ENCODE measurements around the gene KAZALD1. TPM values are rescaled to one million over a fixed set of nuclear protein-coding genes. Genes with fewer than 3 reads are reported as not detected.

KAZALD1 gene
- total and polyA plus RNA-seq, 10 of the 15 experiments (the other 5 are each of a cell fraction or from before 2014, with no cell fraction given) = 0.10 to 4.3 (median 1.9) TPM

DNA sequence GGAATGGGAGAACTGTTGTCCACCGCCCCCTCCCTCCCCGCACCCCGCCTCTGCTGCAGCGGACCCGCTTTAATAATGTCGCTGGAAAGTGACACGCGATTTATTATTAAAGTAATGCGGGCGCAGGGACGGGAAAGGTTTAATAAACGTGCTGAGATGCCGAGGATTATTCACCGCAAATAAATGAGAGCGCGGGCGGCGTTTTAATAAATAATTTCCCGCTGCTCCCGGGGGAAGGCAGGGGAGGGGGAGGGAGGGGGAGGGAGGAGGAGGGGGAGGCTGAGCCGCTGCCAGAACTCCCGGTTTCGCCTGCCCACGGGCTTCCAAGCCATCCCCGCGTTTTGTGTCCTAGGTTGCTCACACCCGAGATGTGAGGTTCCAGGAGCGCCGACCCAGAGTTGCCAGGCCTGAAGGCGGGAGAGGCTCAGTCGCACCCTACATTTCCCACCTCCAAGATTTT lies 5.1 kb downstream of the KAZALD1 start:
- Histone ChIP-seq H3K9me3 (replicated peaks; ENCODE audit: control insufficient read depth, insufficient read depth, low read length) (no peaks in the 10 kb centered on the region), H2AFZ (ENCODE audit: control insufficient read depth, low read depth, low read length) (peak overlapping the region; percentile 95), H3K9ac (ENCODE audit: control insufficient read depth, insufficient read depth, low read length) (peak overlapping the region; percentile 62; the same call in 1 of the 2 replicates), H3K4me2 (ENCODE audit: control insufficient read depth, insufficient read depth) (peak overlapping the region; percentile 99), H3K4me3 (peak overlapping the region; percentile 87), H4K20me1 (ENCODE audit: control insufficient read depth, insufficient read depth) (no peaks in the 10 kb centered on the region), H3K79me2 (ENCODE audit: control insufficient read depth, insufficient read depth, low read length) (peaks cover 5% of the 10 kb centered on the region), H3K36me3 (ENCODE audit: control insufficient read depth in 2 of 2, insufficient read depth in 2 of 2, low read length in 1 of 2) (no peaks in the 10 kb centered on the region), H3K4me1 (ENCODE audit: control insufficient read depth, insufficient read depth, low read length) (peaks cover 42% of the 10 kb centered on the region), H3K27me3 (replicated peaks in 1 of 2; ENCODE audit: control insufficient read depth in 2 of 2, insufficient read depth in 2 of 2, low read length in 1 of 2) (peaks cover 2 to 3% of the 10 kb centered on the region in 2 experiments; a peak in 1 of 4 replicates), H3K27ac (ENCODE audit: control insufficient read depth, insufficient read depth) (no peak overlapping the region)
- POLR2A ChIA-PET = interaction anchor here (0.9 to 1.3 kb wide), 4 partner anchors 8 to 35 kb away, joined by 3 to 5 read pairs (median 4); no protein-coding TSS in a partner anchor
- CTCF ChIA-PET = interaction anchor here (0.5 to 23.4 kb wide), 9 partner anchors 11 to 75 kb away, joined by 3 to 885 read pairs (median 6); partner anchors contain the start of gene KAZALD1
- 2% methylated on average over 20 of the region's 31 CpGs for WGBS (ENCODE audit: insufficient coverage, insufficient replicate concordance, low lambda C conversion rate, missing lambda C conversion rate)
- no TSS peak for BruUV-seq (replicated peaks)
- FAIRE-seq (no peak), DNase-seq (ENCODE audit: low read depth, low spot score) (no peak), ATAC-seq (no peak)
- RAD21 ChIA-PET (ENCODE audit: unreplicated experiment) = interaction anchor here (0.8 to 6.1 kb wide), 10 partner anchors 8 to 75 kb away, joined by 3 to 70 read pairs (median 8); no protein-coding TSS in a partner anchor
- SMC1A ChIA-PET (ENCODE audit: uncharacterized antibody, unreplicated experiment) = interaction anchor here (0.7 to 4.3 kb wide), 8 partner anchors 9 to 75 kb away, joined by 3 to 36 read pairs (median 5); partner anchors contain the start of genes PDZD7 and SFXN3
- intact Hi-C loops (cut with micrococcal nuclease; ENCODE audit: unreplicated experiment) (loop anchor here (5.0 kb wide), 1 partner anchor 35 kb away; the partner anchor contains the start of genes PDZD7 and SFXN3), in situ Hi-C loops (cut with MboI) (no loop called here)
- TF ChIP-seq DPF2 (IDR thresholded peaks at IDR 0.05) (no peak), TBL1XR1 (IDR thresholded peaks at IDR 0.05; ENCODE audit: low read depth, low read length) (no peak), SMARCA5 (IDR thresholded peaks at IDR 0.05) (no peak), BCL11A (IDR thresholded peaks at IDR 0.05; ENCODE audit: low read depth, low read length) (no peak), MYC (IDR thresholded peaks at IDR 0.05; ENCODE audit: insufficient read depth, insufficient read length, insufficient replicate concordance, low read length, severe bottlenecking) (no peak), ZNF274 (IDR thresholded peaks at IDR 0.05; ENCODE audit: insufficient read depth, insufficient read length) (no peak), RCOR1 (conservative IDR thresholded peaks at IDR 0.05; ENCODE audit: low read depth, low read length) (no peak), NFXL1 (IDR thresholded peaks at IDR 0.05; ENCODE audit: borderline replicate concordance) (no peak), CBX3 (IDR thresholded peaks at IDR 0.05; ENCODE audit: borderline replicate concordance, low read depth) (no peak)
- TF ChIP-seq, protein P1, sequence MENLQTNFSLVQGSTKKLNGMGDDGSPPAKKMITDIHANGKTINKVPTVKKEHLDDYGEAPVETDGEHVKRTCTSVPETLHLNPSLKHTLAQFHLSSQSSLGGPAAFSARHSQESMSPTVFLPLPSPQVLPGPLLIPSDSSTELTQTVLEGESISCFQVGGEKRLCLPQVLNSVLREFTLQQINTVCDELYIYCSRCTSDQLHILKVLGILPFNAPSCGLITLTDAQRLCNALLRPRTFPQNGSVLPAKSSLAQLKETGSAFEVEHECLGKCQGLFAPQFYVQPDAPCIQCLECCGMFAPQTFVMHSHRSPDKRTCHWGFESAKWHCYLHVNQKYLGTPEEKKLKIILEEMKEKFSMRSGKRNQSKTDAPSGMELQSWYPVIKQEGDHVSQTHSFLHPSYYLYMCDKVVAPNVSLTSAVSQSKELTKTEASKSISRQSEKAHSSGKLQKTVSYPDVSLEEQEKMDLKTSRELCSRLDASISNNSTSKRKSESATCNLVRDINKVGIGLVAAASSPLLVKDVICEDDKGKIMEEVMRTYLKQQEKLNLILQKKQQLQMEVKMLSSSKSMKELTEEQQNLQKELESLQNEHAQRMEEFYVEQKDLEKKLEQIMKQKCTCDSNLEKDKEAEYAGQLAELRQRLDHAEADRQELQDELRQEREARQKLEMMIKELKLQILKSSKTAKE (IDR thresholded peaks at IDR 0.05; ENCODE audit: low read depth, poor library complexity, severe bottlenecking) = no peak
- TF ChIP-seq, protein P2, sequence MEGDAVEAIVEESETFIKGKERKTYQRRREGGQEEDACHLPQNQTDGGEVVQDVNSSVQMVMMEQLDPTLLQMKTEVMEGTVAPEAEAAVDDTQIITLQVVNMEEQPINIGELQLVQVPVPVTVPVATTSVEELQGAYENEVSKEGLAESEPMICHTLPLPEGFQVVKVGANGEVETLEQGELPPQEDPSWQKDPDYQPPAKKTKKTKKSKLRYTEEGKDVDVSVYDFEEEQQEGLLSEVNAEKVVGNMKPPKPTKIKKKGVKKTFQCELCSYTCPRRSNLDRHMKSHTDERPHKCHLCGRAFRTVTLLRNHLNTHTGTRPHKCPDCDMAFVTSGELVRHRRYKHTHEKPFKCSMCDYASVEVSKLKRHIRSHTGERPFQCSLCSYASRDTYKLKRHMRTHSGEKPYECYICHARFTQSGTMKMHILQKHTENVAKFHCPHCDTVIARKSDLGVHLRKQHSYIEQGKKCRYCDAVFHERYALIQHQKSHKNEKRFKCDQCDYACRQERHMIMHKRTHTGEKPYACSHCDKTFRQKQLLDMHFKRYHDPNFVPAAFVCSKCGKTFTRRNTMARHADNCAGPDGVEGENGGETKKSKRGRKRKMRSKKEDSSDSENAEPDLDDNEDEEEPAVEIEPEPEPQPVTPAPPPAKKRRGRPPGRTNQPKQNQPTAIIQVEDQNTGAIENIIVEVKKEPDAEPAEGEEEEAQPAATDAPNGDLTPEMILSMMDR (IDR thresholded peaks at IDR 0.05 in 2 of 3, conservative IDR thresholded peaks at IDR 0.05 in 1 of 3; ENCODE audit: control insufficient read depth in 2 of 3, extremely low read depth in 1 of 3, insufficient read depth in 1 of 3, low read depth in 3 of 3, low read length in 3 of 3) = no peak
- TF ChIP-seq, protein P3, sequence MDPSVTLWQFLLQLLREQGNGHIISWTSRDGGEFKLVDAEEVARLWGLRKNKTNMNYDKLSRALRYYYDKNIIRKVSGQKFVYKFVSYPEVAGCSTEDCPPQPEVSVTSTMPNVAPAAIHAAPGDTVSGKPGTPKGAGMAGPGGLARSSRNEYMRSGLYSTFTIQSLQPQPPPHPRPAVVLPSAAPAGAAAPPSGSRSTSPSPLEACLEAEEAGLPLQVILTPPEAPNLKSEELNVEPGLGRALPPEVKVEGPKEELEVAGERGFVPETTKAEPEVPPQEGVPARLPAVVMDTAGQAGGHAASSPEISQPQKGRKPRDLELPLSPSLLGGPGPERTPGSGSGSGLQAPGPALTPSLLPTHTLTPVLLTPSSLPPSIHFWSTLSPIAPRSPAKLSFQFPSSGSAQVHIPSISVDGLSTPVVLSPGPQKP (IDR thresholded peaks at IDR 0.05; ENCODE audit: low read depth, low read length) = no peak
- TF ChIP-seq, protein P4, sequence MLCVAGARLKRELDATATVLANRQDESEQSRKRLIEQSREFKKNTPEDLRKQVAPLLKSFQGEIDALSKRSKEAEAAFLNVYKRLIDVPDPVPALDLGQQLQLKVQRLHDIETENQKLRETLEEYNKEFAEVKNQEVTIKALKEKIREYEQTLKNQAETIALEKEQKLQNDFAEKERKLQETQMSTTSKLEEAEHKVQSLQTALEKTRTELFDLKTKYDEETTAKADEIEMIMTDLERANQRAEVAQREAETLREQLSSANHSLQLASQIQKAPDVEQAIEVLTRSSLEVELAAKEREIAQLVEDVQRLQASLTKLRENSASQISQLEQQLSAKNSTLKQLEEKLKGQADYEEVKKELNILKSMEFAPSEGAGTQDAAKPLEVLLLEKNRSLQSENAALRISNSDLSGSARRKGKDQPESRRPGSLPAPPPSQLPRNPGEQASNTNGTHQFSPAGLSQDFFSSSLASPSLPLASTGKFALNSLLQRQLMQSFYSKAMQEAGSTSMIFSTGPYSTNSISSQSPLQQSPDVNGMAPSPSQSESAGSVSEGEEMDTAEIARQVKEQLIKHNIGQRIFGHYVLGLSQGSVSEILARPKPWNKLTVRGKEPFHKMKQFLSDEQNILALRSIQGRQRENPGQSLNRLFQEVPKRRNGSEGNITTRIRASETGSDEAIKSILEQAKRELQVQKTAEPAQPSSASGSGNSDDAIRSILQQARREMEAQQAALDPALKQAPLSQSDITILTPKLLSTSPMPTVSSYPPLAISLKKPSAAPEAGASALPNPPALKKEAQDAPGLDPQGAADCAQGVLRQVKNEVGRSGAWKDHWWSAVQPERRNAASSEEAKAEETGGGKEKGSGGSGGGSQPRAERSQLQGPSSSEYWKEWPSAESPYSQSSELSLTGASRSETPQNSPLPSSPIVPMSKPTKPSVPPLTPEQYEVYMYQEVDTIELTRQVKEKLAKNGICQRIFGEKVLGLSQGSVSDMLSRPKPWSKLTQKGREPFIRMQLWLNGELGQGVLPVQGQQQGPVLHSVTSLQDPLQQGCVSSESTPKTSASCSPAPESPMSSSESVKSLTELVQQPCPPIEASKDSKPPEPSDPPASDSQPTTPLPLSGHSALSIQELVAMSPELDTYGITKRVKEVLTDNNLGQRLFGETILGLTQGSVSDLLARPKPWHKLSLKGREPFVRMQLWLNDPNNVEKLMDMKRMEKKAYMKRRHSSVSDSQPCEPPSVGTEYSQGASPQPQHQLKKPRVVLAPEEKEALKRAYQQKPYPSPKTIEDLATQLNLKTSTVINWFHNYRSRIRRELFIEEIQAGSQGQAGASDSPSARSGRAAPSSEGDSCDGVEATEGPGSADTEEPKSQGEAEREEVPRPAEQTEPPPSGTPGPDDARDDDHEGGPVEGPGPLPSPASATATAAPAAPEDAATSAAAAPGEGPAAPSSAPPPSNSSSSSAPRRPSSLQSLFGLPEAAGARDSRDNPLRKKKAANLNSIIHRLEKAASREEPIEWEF (IDR thresholded peaks at IDR 0.05; ENCODE audit: insufficient replicate concordance, low read depth, low read length) = no peak

Data from GM12878 (cell line).